Fibroblast of mammary gland (primary cell): ENCODE data around the gene BTBD9.

ENCODE experiments used
- DNase-seq: peaks from one replicate; pipeline ENCODE4 v3.0.0-alpha.2; 2010; ENCODE audit warnings: low read depth
- H3K4me3 ChIP-seq: 2 replicates; pipeline ENCODE4 v1.5.1; 2011; ENCODE audit warnings: low read depth, mild to moderate bottlenecking, low read length, moderate library complexity; ENCODE audit not compliant: control insufficient read depth
- TF ChIP-seq, protein P1 (sequence below): conservative IDR thresholded peaks from 2 replicates; pipeline ENCODE4 v1.5.1; 2011; ENCODE audit warnings: low read depth, low read length, inconsistent platforms; ENCODE audit not compliant: control insufficient read depth, insufficient read depth

BTBD9 gene

DNA sequence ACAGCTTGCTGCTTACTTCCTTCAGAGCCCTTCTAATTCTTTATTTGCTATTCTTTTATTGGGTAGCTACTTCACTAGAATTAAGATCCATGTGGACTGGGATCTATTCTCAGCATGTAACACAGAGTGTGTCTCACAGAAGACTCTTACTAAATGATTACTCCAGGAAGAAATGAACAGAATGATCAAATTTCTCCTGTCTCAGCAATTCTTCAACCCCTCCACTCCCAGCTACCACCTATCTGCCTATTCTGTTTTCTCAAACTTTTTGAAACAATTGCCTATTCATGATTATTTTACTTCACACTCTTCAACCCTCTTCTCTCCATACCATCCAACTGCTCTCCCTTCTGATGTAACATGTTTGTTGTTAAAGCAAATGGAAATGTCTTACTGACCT, 132.6 kb downstream of the BTBD9 start:
- TF ChIP-seq, protein P1, sequence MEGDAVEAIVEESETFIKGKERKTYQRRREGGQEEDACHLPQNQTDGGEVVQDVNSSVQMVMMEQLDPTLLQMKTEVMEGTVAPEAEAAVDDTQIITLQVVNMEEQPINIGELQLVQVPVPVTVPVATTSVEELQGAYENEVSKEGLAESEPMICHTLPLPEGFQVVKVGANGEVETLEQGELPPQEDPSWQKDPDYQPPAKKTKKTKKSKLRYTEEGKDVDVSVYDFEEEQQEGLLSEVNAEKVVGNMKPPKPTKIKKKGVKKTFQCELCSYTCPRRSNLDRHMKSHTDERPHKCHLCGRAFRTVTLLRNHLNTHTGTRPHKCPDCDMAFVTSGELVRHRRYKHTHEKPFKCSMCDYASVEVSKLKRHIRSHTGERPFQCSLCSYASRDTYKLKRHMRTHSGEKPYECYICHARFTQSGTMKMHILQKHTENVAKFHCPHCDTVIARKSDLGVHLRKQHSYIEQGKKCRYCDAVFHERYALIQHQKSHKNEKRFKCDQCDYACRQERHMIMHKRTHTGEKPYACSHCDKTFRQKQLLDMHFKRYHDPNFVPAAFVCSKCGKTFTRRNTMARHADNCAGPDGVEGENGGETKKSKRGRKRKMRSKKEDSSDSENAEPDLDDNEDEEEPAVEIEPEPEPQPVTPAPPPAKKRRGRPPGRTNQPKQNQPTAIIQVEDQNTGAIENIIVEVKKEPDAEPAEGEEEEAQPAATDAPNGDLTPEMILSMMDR, result no peak
- H3K4me3 ChIP-seq, result no peak overlapping the region
- DNase-seq, result no peak

DNA sequence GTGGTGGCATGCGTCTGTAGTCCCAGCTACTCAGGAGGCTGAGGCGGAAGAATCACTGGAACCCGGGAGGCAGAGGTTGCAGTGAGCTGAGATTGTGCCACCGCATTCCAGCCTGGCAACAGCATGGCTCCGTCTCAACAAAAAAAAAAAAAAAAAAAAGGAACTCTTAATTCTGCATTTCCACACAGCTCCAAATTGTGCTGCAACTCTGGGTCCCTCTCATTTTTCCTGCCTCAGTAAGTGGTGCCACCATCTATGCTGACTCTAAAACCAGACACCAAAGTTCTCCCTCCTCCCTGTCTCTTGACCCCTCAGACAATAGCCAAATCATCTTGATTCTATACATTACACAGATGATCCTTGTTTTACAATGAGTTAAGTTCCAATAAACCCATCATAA, 133.9 kb downstream of the BTBD9 start:
- no peak overlapping the region for H3K4me3 ChIP-seq
- no peak for DNase-seq
- TF ChIP-seq, protein P1, result no peak

DNA sequence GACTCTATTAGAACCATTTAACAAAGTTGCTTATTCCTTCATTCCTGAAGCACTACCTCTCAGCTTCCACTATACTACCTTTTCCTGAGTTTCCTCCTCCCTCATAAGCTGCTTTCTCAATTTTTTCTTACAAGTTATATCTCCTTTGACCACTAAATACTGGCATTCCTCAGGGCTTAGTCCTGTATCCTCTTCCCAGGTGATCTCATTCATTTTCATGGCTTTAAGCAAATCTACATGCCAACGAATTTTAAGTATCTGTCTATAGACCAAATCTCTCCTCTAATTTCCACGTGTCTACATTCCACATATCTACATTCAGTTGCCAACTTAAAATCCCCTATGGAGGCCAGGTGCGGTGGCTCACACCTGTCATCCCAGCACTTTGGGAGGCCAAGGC, 134.7 kb downstream of the BTBD9 start:
- TF ChIP-seq, protein P1, result no peak
- DNase-seq, result no peak
- no peak overlapping the region for H3K4me3 ChIP-seq

DNA sequence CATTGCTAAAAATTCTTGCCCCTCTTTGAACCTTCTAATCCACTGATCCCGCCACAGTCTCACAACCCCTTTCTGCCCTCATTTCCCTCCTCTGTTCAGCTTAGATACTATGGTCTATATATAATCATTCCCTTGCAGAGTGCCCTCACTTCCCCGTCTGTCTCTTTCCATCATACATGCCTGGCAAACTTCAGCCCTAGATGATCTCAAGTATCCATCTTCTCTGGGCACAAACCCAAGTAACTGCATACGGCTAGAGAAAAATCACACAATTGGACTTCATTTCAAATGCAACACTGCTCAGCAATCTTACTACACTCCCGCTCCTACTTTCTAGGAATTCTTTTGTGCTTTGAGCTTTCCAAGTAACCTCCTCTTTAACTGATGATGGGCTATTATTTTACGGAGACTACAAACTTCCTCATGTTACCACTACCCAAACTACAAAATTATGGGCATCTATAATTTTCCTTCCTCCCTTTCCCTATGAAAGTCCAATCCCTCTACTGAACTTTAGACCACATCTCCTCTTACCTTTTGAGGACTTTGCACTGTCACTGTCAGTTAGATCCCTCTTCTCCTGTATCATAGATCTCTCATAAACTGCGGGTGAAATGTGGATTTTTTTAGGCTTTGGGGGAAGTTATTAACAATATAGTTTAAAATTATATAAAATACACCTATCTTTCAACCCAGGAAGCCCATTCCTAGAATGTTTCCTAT, 135.6 kb downstream of the BTBD9 start:
- TF ChIP-seq, protein P1, result no peak
- no peak overlapping the region for H3K4me3 ChIP-seq
- no peak for DNase-seq

DNA sequence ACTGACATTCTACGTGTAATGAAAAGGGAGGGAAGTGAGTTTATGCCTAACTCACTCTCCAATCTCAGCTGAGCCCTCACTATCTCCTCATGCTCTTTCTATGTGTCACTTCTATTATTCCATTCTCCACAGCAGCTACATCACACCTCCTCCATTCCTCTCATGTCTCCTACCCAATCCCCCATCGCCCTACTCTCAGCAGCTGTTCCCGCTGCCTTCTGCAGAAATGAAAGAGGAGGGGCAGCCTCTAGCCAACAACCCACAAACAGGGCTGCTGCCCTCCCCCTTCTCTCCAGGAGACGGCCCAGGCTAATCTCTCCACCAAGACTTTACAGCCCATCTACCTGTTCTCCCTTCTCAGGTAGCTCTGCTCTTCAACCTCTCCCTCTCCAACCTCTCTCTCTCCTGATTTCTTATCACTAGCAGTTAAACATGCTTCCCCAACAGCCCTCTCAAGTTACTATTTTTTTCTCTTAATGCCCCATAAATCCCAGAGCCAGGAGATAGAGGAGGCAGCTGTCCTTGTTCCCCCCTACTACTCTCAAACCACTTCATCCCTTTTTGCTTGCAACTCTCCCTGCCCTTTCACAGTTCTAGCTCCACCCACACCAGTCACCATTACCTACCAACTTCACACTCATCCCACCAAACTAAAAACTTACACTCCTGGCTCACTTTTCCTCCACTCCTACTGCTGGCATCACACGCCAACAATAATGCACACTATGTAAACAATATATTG, 136.5 kb downstream of the BTBD9 start:
- TF ChIP-seq, protein P1, result no peak
- H3K4me3 ChIP-seq, result no peak overlapping the region
- no peak for DNase-seq

DNA sequence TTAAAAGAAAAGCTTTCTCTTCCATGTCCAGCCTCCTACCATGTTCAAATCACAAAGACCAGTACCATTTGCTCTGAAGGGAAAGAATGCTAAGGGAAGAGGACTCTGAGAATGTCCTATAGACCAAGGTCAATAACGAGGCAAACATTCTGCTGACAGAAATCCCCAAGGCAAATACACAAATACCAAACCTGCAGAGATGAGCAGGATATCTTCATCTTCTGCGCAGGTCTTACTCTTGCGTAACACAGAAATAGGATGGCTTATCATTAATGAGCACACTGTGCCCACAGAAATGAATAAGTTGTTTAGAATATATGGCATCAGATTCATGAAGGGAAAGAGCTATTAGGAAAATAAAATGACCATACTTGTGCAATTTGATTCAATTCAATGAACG, 137.3 kb downstream of the BTBD9 start:
- TF ChIP-seq, protein P1, result no peak
- no peak for DNase-seq
- H3K4me3 ChIP-seq, result no peak overlapping the region
